GM23338 (cell line): ENCODE results near the gene TFF2. TPM values are rescaled to one million over a fixed set of nuclear protein-coding genes. Genes with fewer than 3 reads are reported as not detected.

Experiments used
- ATAC-seq: fragments of 200-7000 bp; cut with Tn5 transposase; 3 replicates; pipeline ENCODE4 v1.9.1; 2020
- DNase-seq: peaks from one replicate; pipeline ENCODE4 v3.0.0-alpha.2; 2015; ENCODE audit warnings: low spot score
- H2AFZ ChIP-seq: fragments of 200-600 bp; sonication (generic); 2 replicates; pipeline ENCODE4 v1.8.0; 2016; ENCODE audit warnings: antibody characterized with exemption, mild to moderate bottlenecking, moderate library complexity
- H3F3A ChIP-seq: fragments of 200-600 bp; sonication (generic); replicated peaks from 2 replicates; pipeline ENCODE4 v1.8.0; 2017; ENCODE audit warnings: antibody characterized with exemption, mixed run types, low read depth
- H3K27ac ChIP-seq: fragments of 200-600 bp; sonication (generic); 2 replicates; pipeline ENCODE4 v1.6.1; 2016; ENCODE audit warnings: low read depth
- H3K27me3 ChIP-seq: fragments of 200-600 bp; sonication (generic); 2 replicates; pipeline ENCODE4 v1.8.0; 2016; ENCODE audit warnings: mild to moderate bottlenecking, mixed run types, moderate library complexity; ENCODE audit not compliant: insufficient read depth
- H3K36me3 ChIP-seq: fragments of 200-600 bp; sonication (generic); 2 replicates; pipeline ENCODE4 v1.8.0; 2016; ENCODE audit warnings: mild to moderate bottlenecking; ENCODE audit not compliant: insufficient read depth
- H3K4me1 ChIP-seq: fragments of 200-600 bp; sonication (generic); 2 replicates; pipeline ENCODE4 v1.8.0; 2016; ENCODE audit warnings: mild to moderate bottlenecking, moderate library complexity; ENCODE audit not compliant: insufficient read depth
- H3K4me2 ChIP-seq: fragments of 200-600 bp; sonication (generic); 2 replicates; pipeline ENCODE4 v1.7.1; 2017; ENCODE audit warnings: mixed run types
- H3K4me3 ChIP-seq: fragments of 200-600 bp; sonication (generic); 2 replicates; pipeline ENCODE4 v1.6.1; 2016; ENCODE audit warnings: mixed run types
- H3K79me2 ChIP-seq: fragments of 200-600 bp; sonication (generic); replicated peaks from 2 replicates; pipeline ENCODE4 v1.8.0; 2017; ENCODE audit warnings: mild to moderate bottlenecking; ENCODE audit not compliant: insufficient read depth
- H3K9me2 ChIP-seq: fragments of 200-600 bp; sonication (generic); 2 replicates; pipeline ENCODE4 v1.8.0; 2017; ENCODE audit not compliant: insufficient read depth
- H4K20me1 ChIP-seq: fragments of 200-600 bp; sonication (generic); replicated peaks from 2 replicates; pipeline ENCODE4 v1.8.0; 2017; ENCODE audit warnings: mild to moderate bottlenecking; ENCODE audit not compliant: insufficient read depth
- H3K27ac Mint-ChIP-seq: 2 replicates; pipeline ENCODE4 v1.8.0; 2020; ENCODE audit warnings: inconsistent platforms, mild to moderate bottlenecking, moderate library complexity, mixed read lengths
- H3K27me3 Mint-ChIP-seq: 3 replicates; pipeline ENCODE4 v1.8.0; 2022; ENCODE audit warnings: low read depth, mild to moderate bottlenecking, moderate library complexity, mixed read lengths, inconsistent platforms; ENCODE audit not compliant: insufficient read depth, poor library complexity
- H3K36me3 Mint-ChIP-seq: 3 replicates; pipeline ENCODE4 v1.8.0; 2021; ENCODE audit warnings: low read depth, mild to moderate bottlenecking, inconsistent platforms, moderate library complexity, mixed read lengths
- H3K4me1 Mint-ChIP-seq: 3 replicates; pipeline ENCODE4 v1.8.0; 2020; ENCODE audit warnings: mild to moderate bottlenecking, inconsistent platforms, mixed read lengths
- H3K4me3 Mint-ChIP-seq: 3 replicates; pipeline ENCODE4 v1.8.0; 2021; ENCODE audit warnings: moderate library complexity, mild to moderate bottlenecking, inconsistent platforms, mixed read lengths
- H3K9me3 Mint-ChIP-seq: 3 replicates; pipeline ENCODE4 v1.8.0; 2020; ENCODE audit warnings: moderate library complexity, mild to moderate bottlenecking, inconsistent platforms, mixed read lengths
- CREB1 ChIP-seq: fragments of 250-450 bp; sonication (Bioruptor Pico); IDR thresholded peaks from 2 replicates; pipeline ENCODE4 v1.5.0; 2020; ENCODE audit warnings: low read depth, mild to moderate bottlenecking, moderate library complexity
- CTCF ChIP-seq, 2 experiments: fragments of 200-600 bp in 1 of 2; sonication (generic) in 1 of 2; conservative IDR thresholded peaks; 2 replicates each; pipeline versions ENCODE4 v1.5.1 to v1.6.1; 2016 to 2017; ENCODE audit warnings: antibody characterized with exemption in 2 of 2, low read depth in 2 of 2, mild to moderate bottlenecking in 2 of 2, moderate library complexity in 1 of 2
- ETS1 ChIP-seq: IDR thresholded peaks from 2 replicates; pipeline ENCODE4 v1.6.1; 2016; ENCODE audit warnings: antibody characterized with exemption
- EZH2 ChIP-seq: fragments of 200-600 bp; sonication (generic); IDR thresholded peaks from one replicate; pipeline ENCODE4 v1.8.0; 2017; ENCODE audit warnings: antibody characterized with exemption, mild to moderate bottlenecking, low read depth; ENCODE audit not compliant: unreplicated experiment
- EZH2phosphoT487 ChIP-seq: fragments of 200-600 bp; sonication (generic); IDR thresholded peaks from one replicate; pipeline ENCODE4 v1.8.1; 2018; ENCODE audit warnings: antibody characterized with exemption; ENCODE audit not compliant: unreplicated experiment
- JUNB ChIP-seq: IDR thresholded peaks from one replicate; pipeline ENCODE4 v1.6.1; 2016; ENCODE audit warnings: antibody characterized with exemption; ENCODE audit not compliant: unreplicated experiment
- NANOG ChIP-seq: IDR thresholded peaks from 2 replicates; pipeline ENCODE4 v1.6.1; 2016; ENCODE audit warnings: antibody characterized with exemption, borderline replicate concordance
- STAT1 ChIP-seq: IDR thresholded peaks from one replicate; pipeline ENCODE4 v1.6.1; 2016; ENCODE audit warnings: antibody characterized with exemption; ENCODE audit not compliant: unreplicated experiment
- ZNF331 ChIP-seq: fragments of 250-450 bp; sonication (Bioruptor Pico); IDR thresholded peaks from 2 replicates; pipeline ENCODE4 v1.5.0; 2020; ENCODE audit warnings: low read depth, mild to moderate bottlenecking, moderate library complexity
- ZNF462 ChIP-seq: fragments of 250-450 bp; sonication (Bioruptor Pico); IDR thresholded peaks from 2 replicates; pipeline ENCODE4 v1.5.0; 2020; ENCODE audit warnings: mild to moderate bottlenecking, moderate library complexity
- polyA plus RNA-seq: library from polyadenylated mRNA; unstranded; fragments of >200 nt; fragmentation: Nextera tagmentation; extraction: Ambion mirVana; gene quantifications from 2 replicates; pipeline ENCODE4 v1.2.1, GENCODE V29; 2016
- total RNA-seq: library from RNA; depleted of rRNA; stranded (reverse); fragments of >200 nt; shearing (Covaris generic); gene quantifications from 2 replicates; pipeline ENCODE4 v1.2.3, GENCODE V29; 2014

The TFF2 gene
- total and polyA plus RNA-seq, 2 experiments from 2014 or later = not detected

- TF ChIP-seq ETS1 = no peak
- no peak for TF ChIP-seq CREB1 (CRISPR knock-in tag)
- no peak for TF ChIP-seq NANOG
These were observed 40.5 kb upstream of the TFF2 start (continued) for GRCh38 chr21:42391297-42391696.

- Histone ChIP-seq H3K9me2 (no peaks in the 10 kb centered on the region), H3F3A (peaks cover 5% of the 10 kb centered on the region; the same call in 1 of the 2 replicates), H3K27ac (no peak overlapping the region), H2AFZ (no peak overlapping the region), H3K4me2 (no peak overlapping the region), H3K4me3 (no peak overlapping the region), H3K79me2 (no peaks in the 10 kb centered on the region), H4K20me1 (no peaks in the 10 kb centered on the region), H3K27me3 (no peaks in the 10 kb centered on the region), H3K36me3 (no peaks in the 10 kb centered on the region), H3K4me1 (peaks cover 6% of the 10 kb centered on the region)
- ATAC-seq (no peak), DNase-seq (no peak)
- Mint-ChIP-seq H3K9me3 (peaks cover 8% of the 10 kb centered on the region; the same call in 2 of the 3 replicates), H3K4me3 (no peak overlapping the region), H3K36me3 (peaks cover 8% of the 10 kb centered on the region; the same call in 2 of the 3 replicates), H3K27me3 (peaks cover 5% of the 10 kb centered on the region), H3K27ac (no peak overlapping the region), H3K4me1 (peaks cover 30% of the 10 kb centered on the region)
- TF ChIP-seq EZH2phosphoT487 = no peak
- no peak for TF ChIP-seq NANOG
- TF ChIP-seq CREB1 (CRISPR knock-in tag) = no peak
- no peak for TF ChIP-seq ZNF331 (CRISPR knock-in tag)
- no peak for TF ChIP-seq EZH2
- no peak for TF ChIP-seq CTCF (conservative IDR thresholded peaks at IDR 0.05; ENCODE audit: low read depth in 2 of 2)
- no peak for TF ChIP-seq JUNB
These were observed 39.9 kb upstream of the TFF2 start for GRCh38 chr21:42390696-42391095.

- Histone ChIP-seq H3K4me3 (no peak overlapping the region), H3K27me3 (no peaks in the 10 kb centered on the region), H3K9me2 (no peaks in the 10 kb centered on the region), H3K36me3 (no peaks in the 10 kb centered on the region), H4K20me1 (no peaks in the 10 kb centered on the region), H2AFZ (no peak overlapping the region), H3F3A (peaks cover 5% of the 10 kb centered on the region; the same call in 1 of the 2 replicates), H3K27ac (no peak overlapping the region), H3K4me1 (peaks cover 6% of the 10 kb centered on the region), H3K79me2 (no peaks in the 10 kb centered on the region), H3K4me2 (no peak overlapping the region)
- peaks cover 8% of the 10 kb centered on the region; the same call in 2 of the 3 replicates for H3K9me3 Mint-ChIP-seq
- peaks cover 8% of the 10 kb centered on the region; the same call in 2 of the 3 replicates for H3K36me3 Mint-ChIP-seq
- H3K27ac Mint-ChIP-seq = no peak overlapping the region
- peaks cover 5% of the 10 kb centered on the region for H3K27me3 Mint-ChIP-seq
- H3K4me1 Mint-ChIP-seq = peaks cover 32% of the 10 kb centered on the region
- ATAC-seq (no peak), DNase-seq (no peak)
- H3K4me3 Mint-ChIP-seq = no peak overlapping the region
- TF ChIP-seq ZNF462 (CRISPR knock-in tag) = no peak
- no peak for TF ChIP-seq EZH2phosphoT487
- no peak for TF ChIP-seq EZH2
- TF ChIP-seq ZNF331 (CRISPR knock-in tag) = no peak
- no peak for TF ChIP-seq STAT1
These were observed 39.4 kb upstream of the TFF2 start for GRCh38 chr21:42390193-42390592.
